ENCODE data around the gene HOXD9. TPM values are rescaled to one million over a fixed set of nuclear protein-coding genes. Genes with fewer than 3 reads are reported as not detected.

Gene HOXD9
- total RNA-seq, 1 experiment from 2014 or later: not detected

GRCh38 chr2:176096986-176097819 lies 25.3 kb upstream of the HOXD9 start:
- no peak overlapping the region for H3K56ac ChIP-seq (ENCODE audit: insufficient read length, low read depth, low read length)
- no peaks in the 10 kb centered on the region for H4K20me1 ChIP-seq (ENCODE audit: control insufficient read depth, insufficient read depth, insufficient read length)
- H3K27ac ChIP-seq (ENCODE audit: insufficient read length, low read depth, low read length): no peak overlapping the region
- H3K23ac ChIP-seq (ENCODE audit: insufficient read length, low read depth, low read length): no peak overlapping the region
- no peak overlapping the region for H4K8ac ChIP-seq (replicated peaks; ENCODE audit: insufficient read length, low read depth, low read length)
- no peak overlapping the region for H2BK15ac ChIP-seq (ENCODE audit: low read depth, low read length)
- no peak overlapping the region for H2BK120ac ChIP-seq (ENCODE audit: low read depth, low read length, poor library complexity, severe bottlenecking)
- H3K9me3 Mint-ChIP-seq: peaks cover 2 to 29% of the 10 kb centered on the region in 2 experiments
- H2AK5ac ChIP-seq (ENCODE audit: insufficient read length, low read length): no peak overlapping the region
- H3K36me3 Mint-ChIP-seq (ENCODE audit: insufficient read depth in 1 of 3, low read depth in 3 of 3): no peaks in the 10 kb centered on the region; a peak in 1 of 7 replicates
- peak overlapping the region in 1 of 3 experiments; percentile 93; a peak in 2 of 7 replicates for H3K27ac Mint-ChIP-seq
- no peak overlapping the region for H2BK5ac ChIP-seq (ENCODE audit: insufficient read length, low read length)
- no peaks in the 10 kb centered on the region for H3K79me1 ChIP-seq (ENCODE audit: insufficient read depth, low read depth, low read length, poor library complexity, severe bottlenecking)
- peaks cover 3% of the 10 kb centered on the region; the same call in 1 of the 2 replicates for H3K4me1 ChIP-seq (ENCODE audit: insufficient read depth, low read length)
- H4K5ac ChIP-seq (ENCODE audit: insufficient read length, low read depth, low read length): no peak overlapping the region
- peaks cover 24 to 37% of the 10 kb centered on the region in 2 experiments for H3K4me1 Mint-ChIP-seq
- H3K4me2 ChIP-seq (ENCODE audit: insufficient read depth, insufficient read length, low read length): peak overlapping the region; percentile 63
- no peak overlapping the region for H3K14ac ChIP-seq (ENCODE audit: insufficient read depth, low read length)
- H3K9ac ChIP-seq (ENCODE audit: extremely low read depth, insufficient read length, low read length): no peak overlapping the region
- H3K4ac ChIP-seq (ENCODE audit: low read depth, low read length): no peak overlapping the region
- peak overlapping the region; percentile 36 to 76 for H3K4me3 Mint-ChIP-seq
- peak; percentile 94 for TF ChIP-seq CTCF (conservative IDR thresholded peaks at IDR 0.05)
- peak; percentile 94 for DNase-seq
- WGBS (ENCODE audit: extremely low coverage, insufficient read length, low lambda C conversion rate): no CpG with 5 or more reads among the region's 45 CpGs
- H4K91ac ChIP-seq (ENCODE audit: insufficient read length, low read depth, low read length): no peak overlapping the region
- peaks cover 5% of the 10 kb centered on the region for H3K23me2 ChIP-seq (ENCODE audit: insufficient read length, low read depth, low read length, poor library complexity, severe bottlenecking)
- H3K27me3 Mint-ChIP-seq (ENCODE audit: low read depth): peaks cover 97% of the 10 kb centered on the region
- no peak overlapping the region for H2BK20ac ChIP-seq (ENCODE audit: low read depth, low read length, poor library complexity, severe bottlenecking)
- no peak overlapping the region for H2AFZ ChIP-seq (ENCODE audit: low read length)
- no peak overlapping the region for H2BK12ac ChIP-seq (ENCODE audit: insufficient read length, low read depth, low read length)
- H3T11ph ChIP-seq (ENCODE audit: low read length): no peak overlapping the region
- H3K18ac ChIP-seq (ENCODE audit: insufficient read length, low read depth, low read length): no peak overlapping the region
- peaks cover 83% of the 10 kb centered on the region for H3K27me3 ChIP-seq (ENCODE audit: insufficient read depth, low read length)
- H3K9me3 ChIP-seq (ENCODE audit: control insufficient read depth, low read depth, low read length): no peaks in the 10 kb centered on the region
- no peaks in the 10 kb centered on the region for H3K79me2 ChIP-seq (ENCODE audit: insufficient read depth, low read length)

Data from H9 (cell line).